Neural cell (in vitro differentiated cells): ENCODE results near the gene ESPNL.

ENCODE experiments used
- EP300 ChIP-seq: fragments of 450-650 bp; conservative IDR thresholded peaks from 2 replicates; pipeline ENCODE4 v1.6.1; 2014; ENCODE audit warnings: antibody characterized with exemption, mild to moderate bottlenecking, moderate library complexity; ENCODE audit not compliant: poor library complexity, severe bottlenecking
- EZH2 ChIP-seq: fragments of 200-600, 300-800 bp; shearing (Covaris generic), sonication (generic); IDR thresholded peaks from 2 replicates; pipeline ENCODE4 v1.6.1; 2014; ENCODE audit warnings: antibody characterized with exemption, low read length, borderline replicate concordance, mild to moderate bottlenecking; ENCODE audit not compliant: insufficient read depth, poor library complexity, severe bottlenecking
- TAF1 ChIP-seq: IDR thresholded peaks from 2 replicates; pipeline ENCODE4 v1.6.1; 2012; ENCODE audit warnings: low read depth
- TF ChIP-seq, protein P1 (sequence below): fragments of 450-650 bp; IDR thresholded peaks from 2 replicates; pipeline ENCODE4 v1.5.1; 2014; ENCODE audit warnings: antibody characterized with exemption, mild to moderate bottlenecking, moderate library complexity; ENCODE audit not compliant: poor library complexity, severe bottlenecking
- TF ChIP-seq, protein P2 (sequence below): IDR thresholded peaks from 2 replicates; pipeline ENCODE4 v1.6.1; 2012; ENCODE audit warnings: borderline replicate concordance

DNA sequence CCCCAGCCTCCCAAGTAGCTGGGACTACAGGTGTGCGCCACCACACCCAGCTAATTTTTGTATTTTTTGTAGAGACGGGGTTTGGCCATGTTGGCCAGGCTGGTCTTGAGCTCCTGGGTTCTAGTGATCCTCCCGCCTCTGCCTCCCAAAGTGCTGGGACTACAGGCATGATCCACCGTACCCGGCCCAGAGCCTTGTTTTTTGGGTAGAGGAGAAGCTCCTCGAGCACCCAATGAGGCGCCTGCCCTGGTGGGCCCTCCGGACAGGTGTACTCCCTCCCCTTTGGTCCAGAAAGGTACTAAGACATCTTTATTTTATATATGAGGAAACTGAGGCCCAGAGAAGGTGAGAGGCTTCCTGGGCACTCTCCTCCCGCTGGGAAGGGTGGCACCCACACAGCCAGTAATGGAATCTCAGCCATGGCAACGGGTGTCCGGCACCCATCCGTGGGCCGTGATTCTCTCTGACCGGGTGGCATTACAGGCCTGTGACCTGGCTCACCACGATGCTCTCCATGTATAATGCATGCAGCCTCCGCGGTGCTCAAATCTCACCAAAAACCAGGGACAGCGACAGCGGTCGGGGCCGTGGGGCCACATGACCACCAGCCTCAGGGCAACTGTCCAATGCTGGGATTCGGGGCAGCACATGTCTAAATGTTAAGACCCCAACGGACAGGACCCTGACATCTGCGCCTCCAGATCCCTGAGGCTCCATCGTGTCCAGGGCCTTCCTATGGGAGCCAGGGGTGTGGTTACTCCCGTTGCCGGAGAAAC lies 21.6 kb downstream of the ESPNL start:
- TF ChIP-seq EZH2, result no peak
- TF ChIP-seq EP300, result no peak
- TF ChIP-seq, protein P1, sequence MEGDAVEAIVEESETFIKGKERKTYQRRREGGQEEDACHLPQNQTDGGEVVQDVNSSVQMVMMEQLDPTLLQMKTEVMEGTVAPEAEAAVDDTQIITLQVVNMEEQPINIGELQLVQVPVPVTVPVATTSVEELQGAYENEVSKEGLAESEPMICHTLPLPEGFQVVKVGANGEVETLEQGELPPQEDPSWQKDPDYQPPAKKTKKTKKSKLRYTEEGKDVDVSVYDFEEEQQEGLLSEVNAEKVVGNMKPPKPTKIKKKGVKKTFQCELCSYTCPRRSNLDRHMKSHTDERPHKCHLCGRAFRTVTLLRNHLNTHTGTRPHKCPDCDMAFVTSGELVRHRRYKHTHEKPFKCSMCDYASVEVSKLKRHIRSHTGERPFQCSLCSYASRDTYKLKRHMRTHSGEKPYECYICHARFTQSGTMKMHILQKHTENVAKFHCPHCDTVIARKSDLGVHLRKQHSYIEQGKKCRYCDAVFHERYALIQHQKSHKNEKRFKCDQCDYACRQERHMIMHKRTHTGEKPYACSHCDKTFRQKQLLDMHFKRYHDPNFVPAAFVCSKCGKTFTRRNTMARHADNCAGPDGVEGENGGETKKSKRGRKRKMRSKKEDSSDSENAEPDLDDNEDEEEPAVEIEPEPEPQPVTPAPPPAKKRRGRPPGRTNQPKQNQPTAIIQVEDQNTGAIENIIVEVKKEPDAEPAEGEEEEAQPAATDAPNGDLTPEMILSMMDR, result no peak
- no peak for TF ChIP-seq TAF1
- TF ChIP-seq, protein P2, sequence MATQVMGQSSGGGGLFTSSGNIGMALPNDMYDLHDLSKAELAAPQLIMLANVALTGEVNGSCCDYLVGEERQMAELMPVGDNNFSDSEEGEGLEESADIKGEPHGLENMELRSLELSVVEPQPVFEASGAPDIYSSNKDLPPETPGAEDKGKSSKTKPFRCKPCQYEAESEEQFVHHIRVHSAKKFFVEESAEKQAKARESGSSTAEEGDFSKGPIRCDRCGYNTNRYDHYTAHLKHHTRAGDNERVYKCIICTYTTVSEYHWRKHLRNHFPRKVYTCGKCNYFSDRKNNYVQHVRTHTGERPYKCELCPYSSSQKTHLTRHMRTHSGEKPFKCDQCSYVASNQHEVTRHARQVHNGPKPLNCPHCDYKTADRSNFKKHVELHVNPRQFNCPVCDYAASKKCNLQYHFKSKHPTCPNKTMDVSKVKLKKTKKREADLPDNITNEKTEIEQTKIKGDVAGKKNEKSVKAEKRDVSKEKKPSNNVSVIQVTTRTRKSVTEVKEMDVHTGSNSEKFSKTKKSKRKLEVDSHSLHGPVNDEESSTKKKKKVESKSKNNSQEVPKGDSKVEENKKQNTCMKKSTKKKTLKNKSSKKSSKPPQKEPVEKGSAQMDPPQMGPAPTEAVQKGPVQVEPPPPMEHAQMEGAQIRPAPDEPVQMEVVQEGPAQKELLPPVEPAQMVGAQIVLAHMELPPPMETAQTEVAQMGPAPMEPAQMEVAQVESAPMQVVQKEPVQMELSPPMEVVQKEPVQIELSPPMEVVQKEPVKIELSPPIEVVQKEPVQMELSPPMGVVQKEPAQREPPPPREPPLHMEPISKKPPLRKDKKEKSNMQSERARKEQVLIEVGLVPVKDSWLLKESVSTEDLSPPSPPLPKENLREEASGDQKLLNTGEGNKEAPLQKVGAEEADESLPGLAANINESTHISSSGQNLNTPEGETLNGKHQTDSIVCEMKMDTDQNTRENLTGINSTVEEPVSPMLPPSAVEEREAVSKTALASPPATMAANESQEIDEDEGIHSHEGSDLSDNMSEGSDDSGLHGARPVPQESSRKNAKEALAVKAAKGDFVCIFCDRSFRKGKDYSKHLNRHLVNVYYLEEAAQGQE, result no peak
